ENCODE data around the gene HLA-B. TPM values are rescaled to one million over a fixed set of nuclear protein-coding genes. Genes with fewer than 3 reads are reported as not detected.
"Not testable (repeated sequence)": the region's sequence is repeated elsewhere in the genome, so short reads cannot be mapped to it uniquely, and the experiment has no call there.

The HLA-B gene
- total RNA-seq, 2 experiments from 2014 or later = 2,691 to 2,699 TPM

DNA sequence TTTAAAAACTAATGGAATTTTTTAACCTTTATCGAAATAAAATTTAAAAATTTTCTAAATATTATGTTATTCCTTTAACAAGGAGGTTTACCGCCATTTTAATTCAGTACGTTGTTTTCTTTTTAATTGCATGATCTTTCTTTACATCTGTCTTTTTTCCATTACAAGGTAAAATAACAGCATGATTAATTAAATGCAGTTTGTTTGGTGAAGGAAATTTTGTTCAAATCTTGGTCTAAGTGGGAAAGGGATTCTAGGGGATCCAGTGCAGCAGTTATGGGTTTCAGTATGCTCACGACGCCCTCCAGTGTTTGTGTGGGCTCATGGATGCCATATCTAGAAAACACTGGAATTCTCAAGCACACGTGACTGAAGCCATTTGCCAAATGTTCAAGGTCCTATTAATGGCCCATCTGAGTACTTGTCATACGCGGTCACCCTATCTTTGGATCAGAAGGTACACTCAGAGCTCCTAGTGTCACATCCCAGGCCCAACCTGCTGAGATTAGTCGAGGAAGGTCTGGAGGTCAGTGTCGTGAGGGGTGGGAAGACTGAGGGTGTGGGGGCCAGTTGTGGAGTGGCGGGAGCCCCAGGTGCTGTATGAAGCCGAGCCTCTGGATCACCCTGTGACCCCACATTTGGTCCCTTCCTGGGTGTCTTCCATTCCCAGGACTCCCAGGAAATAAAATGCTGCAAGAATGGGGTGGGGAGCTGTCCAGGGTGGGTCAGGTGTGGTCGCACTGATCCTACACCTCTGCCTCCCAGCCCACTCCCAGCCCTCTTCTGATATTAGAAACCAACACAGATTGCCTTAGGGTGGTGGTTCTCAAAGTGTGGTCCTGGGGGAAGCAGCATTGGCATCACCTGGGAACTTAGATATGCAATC is 32.2 kb upstream of the HLA-B start:
- POLR2A ChIA-PET = not testable (repeated sequence)
- CTCF ChIA-PET = interaction anchor here (0.9 kb wide), 1 partner anchor 94 kb away, joined by 4 read pairs; no protein-coding TSS in a partner anchor

DNA sequence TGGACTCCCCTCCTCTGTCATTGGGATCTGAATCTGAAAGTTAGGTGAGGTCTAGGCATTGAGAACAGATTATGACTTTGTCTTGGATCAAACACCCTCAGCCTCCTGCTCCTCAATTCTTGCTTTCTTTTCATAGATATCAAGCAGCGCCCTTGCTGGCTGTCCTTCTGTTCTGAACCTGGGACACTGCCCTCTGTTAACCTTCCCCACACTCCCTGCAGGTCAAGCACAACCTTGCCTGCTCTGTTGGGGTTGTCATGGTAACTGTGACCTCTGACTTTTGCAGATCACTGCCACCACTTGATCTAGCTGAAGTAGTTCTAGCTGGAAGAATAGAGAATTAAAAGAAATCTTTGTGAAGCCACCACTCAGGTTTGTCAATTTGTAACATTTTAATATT is 30.0 kb upstream of the HLA-B start:
- POLR2A ChIA-PET = no interaction called here
- CTCF ChIA-PET = no interaction called here

DNA sequence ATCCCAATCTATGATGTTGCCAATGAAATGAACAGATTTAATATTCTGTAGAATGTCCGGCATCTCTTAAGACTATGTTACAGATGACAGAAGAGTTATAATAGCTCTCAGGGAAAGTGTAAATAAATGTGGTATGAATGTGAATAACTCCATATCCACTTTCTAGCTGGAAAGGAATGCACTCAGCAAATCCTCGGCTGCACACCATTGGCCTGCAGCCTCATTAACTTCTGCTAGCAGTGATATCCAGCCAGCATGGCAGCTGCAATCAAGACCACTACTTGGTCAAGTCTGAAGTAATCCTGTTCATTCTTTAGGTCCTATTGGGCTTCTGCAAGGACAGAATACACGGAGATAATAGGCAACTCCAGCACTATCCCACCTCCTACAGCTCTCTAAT is 29.1 kb upstream of the HLA-B start:
- POLR2A ChIA-PET = no interaction called here
- CTCF ChIA-PET = interaction anchor here (0.7 kb wide), 1 partner anchor 20 kb away, joined by 3 read pairs; no protein-coding TSS in a partner anchor

DNA sequence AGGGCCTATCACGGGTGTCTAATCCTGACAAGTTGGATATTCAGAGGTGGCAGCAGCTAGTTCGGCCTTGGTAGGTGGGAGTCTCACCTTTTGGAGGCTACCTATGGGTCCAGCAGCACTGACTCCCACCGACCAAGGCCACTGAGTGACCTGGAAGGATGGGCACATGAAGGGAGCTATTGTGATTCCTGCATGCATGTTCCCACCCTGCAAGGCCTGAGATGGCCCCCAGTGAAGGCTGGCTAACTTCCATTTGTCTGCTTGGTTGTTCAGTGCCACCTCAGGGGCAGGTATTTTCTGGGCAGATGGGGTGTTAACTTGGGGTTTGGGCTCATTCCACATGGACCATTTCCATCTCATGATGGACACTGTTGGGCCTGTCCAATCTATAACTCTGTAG is 28.1 kb upstream of the HLA-B start:
- ChIA-PET POLR2A (no interaction called here), CTCF (no interaction called here)

DNA sequence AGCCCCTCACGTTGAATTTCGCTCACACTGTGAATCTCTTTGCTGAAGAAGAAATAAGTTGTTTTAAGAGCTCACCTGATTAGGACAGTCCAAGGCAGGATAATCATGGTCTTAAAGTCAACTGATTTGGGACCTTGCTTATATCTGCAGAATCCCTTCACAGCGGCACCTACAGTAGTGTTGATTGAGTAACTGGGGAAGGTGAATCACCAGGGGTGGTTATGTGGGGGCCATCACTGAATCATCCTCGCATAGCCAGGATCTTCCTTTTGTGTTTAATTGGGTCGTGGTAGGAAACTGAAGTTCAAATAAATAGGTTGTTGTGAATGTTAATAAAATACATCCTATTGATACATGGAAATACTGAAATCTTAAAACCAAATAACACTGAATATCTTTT is 26.2 kb upstream of the HLA-B start:
- POLR2A ChIA-PET = no interaction called here
- CTCF ChIA-PET = no interaction called here

DNA sequence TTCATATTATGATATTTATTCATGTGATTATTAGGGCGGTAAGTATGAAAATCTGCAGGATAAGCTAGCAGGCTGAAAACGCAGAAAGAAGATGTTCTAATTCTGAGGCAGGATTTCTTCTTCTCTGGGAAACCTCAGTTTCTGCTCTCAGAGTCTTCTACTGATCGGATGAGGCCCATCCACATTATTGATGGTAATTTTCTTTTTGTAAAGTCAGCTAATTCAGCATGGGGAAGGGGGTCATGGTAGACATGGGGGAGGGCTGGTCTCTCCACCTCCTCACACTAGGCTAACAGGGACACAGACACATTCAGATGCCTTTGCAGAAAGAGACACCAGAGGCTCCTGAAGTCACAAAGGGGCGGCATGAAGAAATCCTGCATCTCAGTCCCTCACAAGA is 24.7 kb upstream of the HLA-B start:
- ChIA-PET POLR2A (no interaction called here), CTCF (interaction anchor here (0.6 to 0.8 kb wide), 2 partner anchors 17 to 165 kb away, joined by 3 read pairs; no protein-coding TSS in a partner anchor)

DNA sequence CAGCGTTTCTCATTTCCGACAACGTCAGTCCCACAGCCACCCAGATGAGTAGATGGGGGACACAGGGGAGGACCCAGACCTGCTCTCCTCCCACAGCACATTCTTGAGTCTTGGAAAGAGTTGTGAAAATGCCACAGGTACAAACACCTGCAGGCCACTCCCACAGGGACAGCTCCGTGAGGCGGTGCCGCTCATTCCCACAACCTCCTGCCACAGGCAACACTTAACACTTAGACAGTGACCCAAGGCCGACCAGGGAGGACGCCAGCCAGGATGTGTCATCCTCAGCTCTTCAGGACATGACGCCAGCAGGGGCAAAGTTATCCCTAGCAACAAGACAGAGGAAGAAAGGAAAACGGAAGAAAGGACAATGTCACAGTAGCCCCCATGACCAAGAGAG is 22.9 kb upstream of the HLA-B start:
- ChIA-PET CTCF (interaction anchor here (1.1 kb wide), 1 partner anchor 19 kb away, joined by 6 read pairs; no protein-coding TSS in a partner anchor), POLR2A (no interaction called here)

DNA sequence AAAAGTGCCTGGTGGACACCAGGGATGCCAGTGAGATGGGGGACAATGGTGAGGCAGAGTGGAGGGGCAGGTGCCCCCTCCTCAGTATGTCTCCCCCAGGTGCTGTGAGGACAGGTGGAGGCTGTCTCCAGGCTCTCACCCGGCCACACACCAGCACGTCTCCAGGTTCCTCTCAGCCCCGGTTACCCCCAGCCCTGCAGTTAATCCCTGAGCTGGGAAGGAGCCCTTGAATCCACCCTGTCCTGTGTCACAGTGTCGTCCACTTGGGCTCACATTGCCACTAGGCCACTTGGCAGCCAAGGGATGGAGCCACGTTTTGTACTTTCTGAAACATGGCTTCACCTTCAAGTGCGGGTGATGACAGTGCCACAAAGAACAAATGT is 21.7 kb upstream of the HLA-B start:
- ChIA-PET POLR2A (no interaction called here), CTCF (interaction anchor here (0.6 kb wide), 1 partner anchor 19 kb away, joined by 3 read pairs; no protein-coding TSS in a partner anchor)

DNA sequence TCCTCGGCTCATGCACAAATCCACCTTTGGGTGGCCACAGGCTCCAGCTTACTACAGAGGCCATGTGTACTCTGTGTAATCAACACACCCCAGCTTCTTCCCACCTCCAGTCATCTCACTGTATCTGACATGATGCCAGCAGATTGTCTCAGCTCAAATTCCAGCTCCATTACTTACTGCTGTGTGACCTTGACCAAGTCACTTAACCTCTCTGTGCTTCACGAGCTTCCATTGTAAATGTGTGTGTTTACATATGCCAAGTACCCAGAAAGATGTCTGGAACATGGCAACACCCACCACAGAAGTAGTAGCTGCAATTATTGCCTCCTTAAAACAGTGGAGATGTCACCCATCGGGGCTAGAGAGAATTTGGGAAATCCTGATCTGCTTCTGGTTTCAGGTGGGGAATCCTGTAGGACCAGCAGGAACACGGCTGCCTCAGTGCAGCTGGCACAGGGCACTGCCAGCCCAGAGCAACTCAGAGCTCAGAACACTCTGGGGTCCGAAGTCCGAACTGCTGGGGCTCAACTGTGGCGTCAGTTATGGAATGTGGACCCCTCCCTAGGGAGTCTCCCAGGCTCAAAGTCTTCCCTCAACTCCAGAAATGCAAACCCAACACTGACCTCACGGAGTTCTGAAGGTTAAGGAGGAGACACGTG is 21.2 kb upstream of the HLA-B start:
- ChIA-PET POLR2A (no interaction called here), CTCF (interaction anchor here (0.6 to 2.7 kb wide), 3 partner anchors 11 to 181 kb away, joined by 3 to 10 read pairs (median 3); no protein-coding TSS in a partner anchor)

DNA sequence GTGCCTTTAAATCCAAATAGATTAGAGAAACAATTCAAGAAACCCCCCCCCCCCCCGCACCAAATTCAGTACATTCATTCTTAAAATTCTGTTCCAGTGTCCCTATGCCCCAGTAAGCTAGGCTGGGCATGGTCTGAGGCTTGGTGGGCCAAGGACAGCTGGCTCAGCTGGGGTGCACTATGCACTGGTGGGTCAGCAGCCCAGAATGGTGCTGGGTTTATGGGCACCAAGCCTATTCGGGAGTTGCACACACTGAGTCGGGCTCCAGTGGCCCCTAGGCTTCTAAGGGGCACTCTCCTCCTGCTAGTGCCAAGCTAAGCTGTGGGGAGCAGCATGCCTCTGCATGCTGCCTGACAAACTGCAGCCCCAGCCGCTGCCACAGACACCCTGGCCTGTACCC is 20.1 kb upstream of the HLA-B start:
- CTCF ChIA-PET = interaction anchor here (0.7 to 2.7 kb wide), 2 partner anchors 10 to 248 kb away, joined by 4 to 10 read pairs; no protein-coding TSS in a partner anchor
- POLR2A ChIA-PET = no interaction called here

DNA sequence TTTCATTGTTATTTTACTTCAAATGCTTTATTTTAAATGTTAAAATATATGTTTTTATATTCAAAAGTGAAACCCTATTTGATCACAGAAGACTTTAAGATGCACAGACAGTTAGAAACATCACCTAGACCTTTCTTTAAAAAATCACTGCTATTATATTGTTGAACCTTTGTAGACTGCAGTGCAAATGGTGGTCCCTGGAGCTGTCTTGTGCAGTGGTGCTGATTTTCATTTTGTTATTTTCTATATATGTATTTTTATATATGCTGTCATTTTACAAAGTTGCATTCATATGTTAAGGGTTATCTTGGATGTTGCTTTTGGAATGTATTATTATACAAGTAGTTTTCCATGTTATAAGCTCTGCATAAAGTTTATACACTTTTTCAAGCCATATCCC is 18.7 kb upstream of the HLA-B start:
- CTCF ChIA-PET = interaction anchor here (0.6 to 2.7 kb wide), 4 partner anchors 9 to 237 kb away, joined by 3 to 10 read pairs (median 3); partner anchors contain the start of gene PSORS1C2
- POLR2A ChIA-PET = no interaction called here

DNA sequence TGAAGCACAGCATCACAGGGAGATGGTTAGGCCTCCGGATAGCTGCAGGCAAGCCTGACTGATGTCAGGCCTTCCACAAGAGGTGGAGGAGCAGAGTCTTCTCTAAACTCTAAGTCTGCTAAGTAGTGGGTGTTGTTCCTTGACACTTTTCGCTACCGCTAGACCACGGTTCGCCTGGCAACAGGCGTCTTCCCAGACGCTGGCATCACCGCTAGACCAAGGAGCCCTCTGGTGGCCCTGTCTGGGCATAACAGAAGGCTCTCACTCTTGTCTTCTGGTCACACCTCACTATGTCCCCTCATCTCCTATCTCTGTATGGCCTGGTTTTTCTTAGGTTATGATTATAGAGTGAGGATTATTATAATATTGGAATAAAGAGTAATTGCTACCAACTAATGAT is 17.1 kb upstream of the HLA-B start:
- CTCF ChIA-PET, POLR2A ChIA-PET: not testable (repeated sequence)

DNA sequence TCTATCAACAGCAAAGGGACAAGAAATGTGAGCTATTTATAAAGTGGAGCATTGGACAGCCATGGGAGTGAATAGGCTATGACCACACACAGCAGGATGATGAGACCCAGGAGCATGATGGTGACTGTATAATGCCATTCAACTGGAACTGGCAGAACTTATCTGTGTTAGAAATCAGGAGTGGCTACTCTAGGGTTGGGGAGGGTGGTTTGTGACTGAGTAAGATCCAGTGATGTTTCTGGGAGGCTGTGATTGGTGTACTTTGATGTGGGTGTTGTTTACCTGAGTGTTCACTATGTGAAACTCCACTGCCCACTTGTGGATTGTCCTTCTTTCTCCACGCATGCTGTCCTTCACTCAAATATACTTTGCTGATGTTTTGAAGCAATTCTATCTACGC is 11.5 kb upstream of the HLA-B start:
- CTCF ChIA-PET = no interaction called here
- POLR2A ChIA-PET = no interaction called here

DNA sequence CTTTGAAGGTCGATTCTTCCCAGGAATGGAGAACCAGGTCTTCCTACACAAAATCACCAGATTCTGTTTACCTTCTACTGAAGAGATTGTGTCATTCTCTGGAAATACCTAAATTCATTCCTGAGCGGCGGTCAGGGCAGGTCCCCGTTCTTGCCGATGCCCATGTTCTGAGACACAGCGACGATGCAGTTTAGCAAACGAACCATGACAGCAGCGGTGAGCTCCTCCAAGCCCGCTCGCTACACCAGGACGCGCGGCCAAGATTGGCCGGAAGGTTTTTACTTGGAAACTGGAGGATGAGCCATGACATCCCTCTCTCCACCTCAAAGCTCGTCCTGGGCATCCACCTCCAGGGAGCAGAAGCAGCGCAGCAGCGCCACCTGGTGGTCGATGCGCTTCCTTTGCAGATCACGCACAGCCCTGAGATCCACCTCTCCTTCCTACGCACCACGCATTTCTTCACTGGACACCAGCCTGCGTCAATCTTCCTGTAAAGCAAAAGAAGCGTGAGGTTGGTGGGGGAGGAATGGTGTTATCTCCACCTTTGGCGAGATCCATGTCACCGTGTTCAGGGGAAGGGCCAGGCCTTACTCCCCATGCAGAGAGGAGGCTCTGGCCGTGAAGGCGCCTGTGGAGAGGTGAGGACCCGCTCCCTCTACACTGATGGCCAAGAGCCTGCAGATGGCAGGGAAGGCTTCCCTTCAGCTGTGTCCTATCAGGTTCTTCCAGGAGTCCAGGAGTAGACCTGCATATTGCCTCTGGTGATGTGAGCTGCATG is 9.9 kb upstream of the HLA-B start:
- POLR2A ChIA-PET = interaction anchor here (0.5 to 1.6 kb wide), 3 partner anchors 12 to 175 kb away, joined by 5 to 7 read pairs (median 5); no protein-coding TSS in a partner anchor
- CTCF ChIA-PET = interaction anchor here (0.6 to 3.2 kb wide), 28 partner anchors 9 to 240 kb away, joined by 3 to 37 read pairs (median 4); partner anchors contain the start of gene PSORS1C2

DNA sequence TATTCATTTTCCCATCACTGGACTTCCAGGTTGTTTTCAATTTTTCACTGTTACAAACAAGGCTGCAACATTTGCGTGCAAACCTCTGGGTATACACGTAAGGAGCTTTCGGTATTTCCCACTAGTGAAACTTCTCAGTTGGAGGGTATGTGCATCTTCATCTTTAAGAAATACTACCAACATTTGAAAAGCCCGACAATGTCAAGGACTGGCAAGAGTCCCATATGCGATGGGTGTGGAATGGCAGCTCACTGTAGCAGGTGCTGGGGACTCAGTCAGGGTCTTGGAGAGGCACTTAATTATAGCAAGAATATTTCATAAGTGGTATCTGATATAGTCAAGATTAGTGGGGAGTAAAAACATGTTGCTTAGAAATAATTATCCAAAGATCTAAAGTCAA is 8.9 kb upstream of the HLA-B start:
- ChIA-PET POLR2A (interaction anchor here (1.6 kb wide), 1 partner anchor 168 kb away, joined by 7 read pairs; no protein-coding TSS in a partner anchor), CTCF (interaction anchor here (0.8 to 3.2 kb wide), 11 partner anchors 11 to 239 kb away, joined by 3 to 37 read pairs (median 3); partner anchors contain the start of gene PSORS1C2)

DNA sequence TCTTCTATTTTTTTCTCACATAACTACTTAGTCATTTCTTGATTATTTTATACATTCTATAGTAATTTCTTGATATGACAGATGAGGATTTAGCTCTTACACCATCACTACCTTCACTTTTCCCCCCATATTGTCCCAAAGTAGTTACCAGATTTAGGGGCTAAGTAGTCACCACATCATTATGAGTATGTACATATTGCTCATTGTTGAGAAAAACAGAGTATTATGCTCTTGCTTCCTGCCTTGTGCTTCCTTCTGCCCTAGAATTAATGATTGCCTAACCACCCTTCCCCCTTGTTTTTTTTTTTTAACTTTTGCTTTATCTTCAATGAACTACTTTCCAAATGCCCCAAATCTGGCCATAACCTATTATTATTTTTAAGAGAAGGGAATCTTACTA is 6.8 kb upstream of the HLA-B start:
- ChIA-PET POLR2A (no interaction called here), CTCF (no interaction called here)

DNA sequence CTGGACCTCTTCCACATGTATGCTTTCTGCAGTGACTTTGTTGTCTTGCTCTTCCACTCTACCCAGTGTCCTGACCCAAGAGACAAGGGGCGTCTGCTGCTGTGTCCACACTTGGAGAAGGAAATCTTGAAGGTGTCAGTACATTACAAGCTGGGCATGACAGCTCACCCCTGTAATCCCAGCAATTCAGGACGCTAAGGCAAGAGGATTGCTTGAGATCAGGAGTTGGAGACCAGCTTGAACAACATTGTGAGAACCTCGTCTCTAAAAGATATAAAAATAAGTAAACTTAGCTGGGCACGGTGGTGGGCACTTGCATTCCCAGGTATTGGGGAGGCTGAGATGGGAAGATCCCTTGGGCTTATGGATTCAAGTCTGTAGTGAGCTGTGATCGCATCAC is 5.8 kb upstream of the HLA-B start:
- ChIA-PET CTCF (no interaction called here), POLR2A (no interaction called here)

DNA sequence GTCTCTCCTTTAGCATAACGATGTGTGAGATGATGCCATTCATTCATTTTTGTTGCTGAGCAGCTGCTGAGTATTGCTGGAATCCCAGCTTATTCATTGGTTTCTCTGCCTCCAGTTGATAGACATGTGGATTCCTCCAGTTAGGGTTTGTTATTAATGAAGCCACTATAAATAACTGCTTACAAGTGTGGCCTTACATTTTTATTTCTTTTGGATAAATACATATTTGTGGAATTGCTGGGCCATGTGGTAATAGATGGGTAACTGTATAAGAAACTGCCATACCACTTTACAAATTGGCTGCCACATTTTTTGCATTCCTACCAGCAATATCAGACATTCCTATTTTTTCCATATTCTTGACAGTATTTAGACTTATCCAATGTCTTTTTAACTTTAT is 2.6 kb upstream of the HLA-B start:
- ChIA-PET POLR2A (interaction anchor here (0.6 kb wide), 1 partner anchor 233 kb away, joined by 10 read pairs; the partner anchor contains the start of gene NCR3), CTCF (interaction anchor here (0.6 kb wide), 1 partner anchor 231 kb away, joined by 3 read pairs; no protein-coding TSS in a partner anchor)

DNA sequence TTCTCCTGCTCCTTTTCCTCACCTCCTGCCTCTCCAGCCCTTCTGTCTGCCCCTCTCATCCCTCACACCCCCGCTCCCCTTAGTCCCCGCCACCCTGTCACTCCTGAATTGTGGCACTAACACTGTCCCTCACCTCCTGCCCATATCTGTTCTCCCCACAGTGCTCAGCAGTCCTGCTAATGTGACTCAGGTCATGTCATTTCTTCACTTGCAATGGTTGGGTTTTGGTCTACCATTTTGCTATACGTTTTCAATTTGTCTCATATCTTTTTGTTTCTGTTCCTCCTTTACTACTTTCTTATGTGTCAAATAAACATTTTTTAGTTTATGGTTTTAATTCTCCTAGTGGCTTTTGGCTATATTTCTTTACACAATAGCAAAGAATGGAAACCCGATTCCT is 1.3 kb upstream of the HLA-B start:
- POLR2A ChIA-PET = interaction anchor here (1.5 kb wide), 1 partner anchor 155 kb away, joined by 4 read pairs; no protein-coding TSS in a partner anchor
- CTCF ChIA-PET = no interaction called here
